SK-N-SH treated with all-trans-retinoic acid at 6 μM for 48 hours (cell line): ENCODE data around the gene SRPRB.

Source experiments
- ATAC-seq: fragments of 200-7000 bp; cut with Tn5 transposase; 3 replicates; pipeline ENCODE4 v1.9.1; 2020; ENCODE audit warnings: mild to moderate bottlenecking, moderate library complexity
- ARNTL ChIP-seq: fragments of 450-650 bp; formaldehyde crosslinking; IDR thresholded peaks from 2 replicates; pipeline ENCODE4 v1.5.0; 2020; ENCODE audit warnings: low read depth, mild to moderate bottlenecking, moderate library complexity, borderline replicate concordance
- BACH2 ChIP-seq: fragments of 250-450 bp; sonication (Bioruptor Pico); IDR thresholded peaks from 2 replicates; pipeline ENCODE4 v1.9.0; 2021; ENCODE audit warnings: mild to moderate bottlenecking, borderline replicate concordance
- CSDC2 ChIP-seq: fragments of 250-450 bp; sonication (Bioruptor Pico); IDR thresholded peaks from 2 replicates; pipeline ENCODE4 v1.5.0; 2020; ENCODE audit warnings: mild to moderate bottlenecking, moderate library complexity
- ESRRG ChIP-seq: fragments of 250-450 bp; sonication (Bioruptor Pico); IDR thresholded peaks from 2 replicates; pipeline ENCODE4 v1.6.1; 2021; ENCODE audit warnings: mild to moderate bottlenecking
- GLIS3 ChIP-seq: fragments of 250-450 bp; sonication (Bioruptor Pico); IDR thresholded peaks from 2 replicates; pipeline ENCODE4 v1.5.0; 2020; ENCODE audit warnings: mild to moderate bottlenecking, moderate library complexity
- OSR1 ChIP-seq: fragments of 250-450 bp; sonication (Bioruptor Pico); IDR thresholded peaks from 2 replicates; pipeline ENCODE4 v1.8.0; 2022; ENCODE audit warnings: moderate library complexity, mild to moderate bottlenecking, inconsistent platforms
- PPARA ChIP-seq: fragments of 250-450 bp; sonication (Bioruptor Pico); IDR thresholded peaks from 2 replicates; pipeline ENCODE4 v1.5.0; 2020; ENCODE audit warnings: mild to moderate bottlenecking, borderline replicate concordance
- RARB ChIP-seq: fragments of 250-450 bp; sonication (Bioruptor Pico); IDR thresholded peaks from 2 replicates; pipeline ENCODE4 v1.8.0; 2021; ENCODE audit warnings: mild to moderate bottlenecking, moderate library complexity
- TCF4 ChIP-seq: fragments of 250-450 bp; sonication (Bioruptor Pico); IDR thresholded peaks from 2 replicates; pipeline ENCODE4 v1.8.0; 2021; ENCODE audit warnings: mild to moderate bottlenecking, moderate library complexity, borderline replicate concordance
- TOX ChIP-seq: fragments of 250-450 bp; sonication (Bioruptor Pico); IDR thresholded peaks from 2 replicates; pipeline ENCODE4 v1.8.0; 2021; ENCODE audit warnings: mild to moderate bottlenecking, moderate library complexity, borderline replicate concordance
- ZC3H10 ChIP-seq: fragments of 250-450 bp; sonication (Bioruptor Pico); IDR thresholded peaks from 2 replicates; pipeline ENCODE4 v1.5.1; 2021; ENCODE audit warnings: mild to moderate bottlenecking, moderate library complexity
- ZFP3 ChIP-seq: fragments of 250-450 bp; sonication (Bioruptor Pico); IDR thresholded peaks from 2 replicates; pipeline ENCODE4 v1.5.0; 2020; ENCODE audit warnings: mild to moderate bottlenecking, moderate library complexity
- ZFP30 ChIP-seq: fragments of 450-650 bp; formaldehyde crosslinking; IDR thresholded peaks from 2 replicates; pipeline ENCODE4 v1.5.0; 2022; ENCODE audit warnings: mild to moderate bottlenecking, moderate library complexity
- ZNF565 ChIP-seq: fragments of 450-650 bp; formaldehyde crosslinking; conservative IDR thresholded peaks from 2 replicates; pipeline ENCODE4 v1.5.0; 2020; ENCODE audit warnings: low read depth, mild to moderate bottlenecking, moderate library complexity
- ZNF70 ChIP-seq: fragments of 450-650 bp; formaldehyde crosslinking; IDR thresholded peaks from 2 replicates; pipeline ENCODE4 v1.5.0; 2020; ENCODE audit warnings: mild to moderate bottlenecking, moderate library complexity
- ZNF8 ChIP-seq: fragments of 450-650 bp; formaldehyde crosslinking; IDR thresholded peaks from 2 replicates; pipeline ENCODE4 v1.5.0; 2020; ENCODE audit warnings: mild to moderate bottlenecking, moderate library complexity
- TF ChIP-seq, protein P1 (sequence below): fragments of 250-450 bp; sonication (Bioruptor Pico); IDR thresholded peaks from 2 replicates; pipeline ENCODE4 v1.5.1; 2021; ENCODE audit warnings: mild to moderate bottlenecking, moderate library complexity
- TF ChIP-seq, protein P2 (sequence below): fragments of 250-450 bp; sonication (Bioruptor Pico); IDR thresholded peaks from 2 replicates; pipeline ENCODE4 v1.8.0; 2020; ENCODE audit warnings: mild to moderate bottlenecking, moderate library complexity, borderline replicate concordance
- TF ChIP-seq, protein P3 (sequence below): fragments of 250-450 bp; sonication (Bioruptor Pico); IDR thresholded peaks from 2 replicates; pipeline ENCODE4 v1.5.0; 2020; ENCODE audit warnings: mild to moderate bottlenecking, moderate library complexity
- TF ChIP-seq, protein P4 (sequence below): fragments of 250-450 bp; sonication (Bioruptor Pico); IDR thresholded peaks from 2 replicates; pipeline ENCODE4 v1.8.0; 2021; ENCODE audit warnings: low read depth, mild to moderate bottlenecking, moderate library complexity, borderline replicate concordance
- TF ChIP-seq, protein P5 (sequence below): fragments of 250-450 bp; sonication (Bioruptor Pico); IDR thresholded peaks from 2 replicates; pipeline ENCODE4 v1.5.1; 2020; ENCODE audit warnings: low read depth, mild to moderate bottlenecking, moderate library complexity

The SRPRB gene

DNA sequence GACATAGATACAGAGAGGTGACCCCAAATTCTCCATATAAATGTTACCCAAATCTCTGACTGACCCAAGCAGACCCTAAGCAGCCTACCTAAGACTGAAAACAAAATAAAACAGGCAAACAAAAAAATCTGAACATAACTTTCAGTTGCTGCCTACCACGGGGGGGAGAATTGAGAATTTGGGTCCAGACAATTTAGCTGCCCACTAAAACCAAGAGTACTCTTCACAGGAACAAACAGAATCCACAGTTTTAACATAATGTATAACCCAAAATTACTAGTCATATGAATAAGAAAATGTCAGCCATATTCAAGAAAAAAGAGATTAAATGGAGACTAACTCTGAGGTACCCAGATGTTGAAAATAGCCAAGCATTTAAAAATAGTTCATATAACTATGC lies 44.4 kb downstream of the SRPRB start:
- no peak for ATAC-seq
- TF ChIP-seq, protein P1, sequence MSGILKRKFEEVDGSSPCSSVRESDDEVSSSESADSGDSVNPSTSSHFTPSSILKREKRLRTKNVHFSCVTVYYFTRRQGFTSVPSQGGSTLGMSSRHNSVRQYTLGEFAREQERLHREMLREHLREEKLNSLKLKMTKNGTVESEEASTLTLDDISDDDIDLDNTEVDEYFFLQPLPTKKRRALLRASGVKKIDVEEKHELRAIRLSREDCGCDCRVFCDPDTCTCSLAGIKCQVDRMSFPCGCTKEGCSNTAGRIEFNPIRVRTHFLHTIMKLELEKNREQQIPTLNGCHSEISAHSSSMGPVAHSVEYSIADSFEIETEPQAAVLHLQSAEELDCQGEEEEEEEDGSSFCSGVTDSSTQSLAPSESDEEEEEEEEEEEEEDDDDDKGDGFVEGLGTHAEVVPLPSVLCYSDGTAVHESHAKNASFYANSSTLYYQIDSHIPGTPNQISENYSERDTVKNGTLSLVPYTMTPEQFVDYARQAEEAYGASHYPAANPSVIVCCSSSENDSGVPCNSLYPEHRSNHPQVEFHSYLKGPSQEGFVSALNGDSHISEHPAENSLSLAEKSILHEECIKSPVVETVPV (CRISPR knock-in tag) = no peak
- no peak for TF ChIP-seq ZC3H10 (CRISPR knock-in tag)
- no peak for TF ChIP-seq ESRRG (CRISPR knock-in tag)

DNA sequence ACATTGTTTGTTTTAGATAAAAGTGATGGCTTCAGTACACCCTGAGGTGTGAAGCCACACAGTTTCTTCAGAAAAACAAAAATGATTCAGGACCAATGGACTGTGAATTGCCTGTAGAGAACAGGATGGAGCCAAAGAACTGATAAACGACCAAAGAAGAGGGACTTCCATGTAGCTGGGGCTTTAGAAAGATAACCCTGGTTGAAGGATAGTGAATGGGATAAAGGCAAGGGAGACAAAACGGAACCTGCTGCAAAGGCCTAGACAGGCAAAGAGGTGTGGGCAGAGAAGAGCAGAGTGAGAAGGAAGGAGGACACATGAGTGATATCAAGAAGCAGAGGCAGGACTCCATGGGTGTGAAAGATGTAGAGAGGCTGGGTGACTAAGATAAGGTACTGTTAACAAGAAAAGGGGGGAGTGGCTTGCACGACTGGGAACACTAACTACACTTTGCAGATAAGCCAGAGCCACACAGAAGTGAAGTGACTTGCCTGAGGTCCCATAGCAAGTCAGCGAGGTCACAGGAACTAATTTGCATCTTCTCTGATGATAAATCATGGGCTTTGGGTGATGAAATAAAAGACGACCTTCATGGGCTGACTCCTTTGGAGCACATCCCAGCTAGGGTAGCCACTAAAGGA lies 45.8 kb downstream of the SRPRB start:
- no peak for ATAC-seq
- no peak for TF ChIP-seq OSR1
- TF ChIP-seq ARNTL = no peak
- no peak for TF ChIP-seq PPARA (CRISPR knock-in tag)
- no peak for TF ChIP-seq ZNF565 (CRISPR knock-in tag)
- TF ChIP-seq RARB = no peak
- TF ChIP-seq TOX (CRISPR knock-in tag) = no peak
- no peak for TF ChIP-seq ESRRG (CRISPR knock-in tag)
- no peak for TF ChIP-seq TCF4 (CRISPR knock-in tag)
- no peak for TF ChIP-seq ZC3H10 (CRISPR knock-in tag)
- TF ChIP-seq ZFP3 (CRISPR knock-in tag) = no peak
- TF ChIP-seq, protein P2, sequence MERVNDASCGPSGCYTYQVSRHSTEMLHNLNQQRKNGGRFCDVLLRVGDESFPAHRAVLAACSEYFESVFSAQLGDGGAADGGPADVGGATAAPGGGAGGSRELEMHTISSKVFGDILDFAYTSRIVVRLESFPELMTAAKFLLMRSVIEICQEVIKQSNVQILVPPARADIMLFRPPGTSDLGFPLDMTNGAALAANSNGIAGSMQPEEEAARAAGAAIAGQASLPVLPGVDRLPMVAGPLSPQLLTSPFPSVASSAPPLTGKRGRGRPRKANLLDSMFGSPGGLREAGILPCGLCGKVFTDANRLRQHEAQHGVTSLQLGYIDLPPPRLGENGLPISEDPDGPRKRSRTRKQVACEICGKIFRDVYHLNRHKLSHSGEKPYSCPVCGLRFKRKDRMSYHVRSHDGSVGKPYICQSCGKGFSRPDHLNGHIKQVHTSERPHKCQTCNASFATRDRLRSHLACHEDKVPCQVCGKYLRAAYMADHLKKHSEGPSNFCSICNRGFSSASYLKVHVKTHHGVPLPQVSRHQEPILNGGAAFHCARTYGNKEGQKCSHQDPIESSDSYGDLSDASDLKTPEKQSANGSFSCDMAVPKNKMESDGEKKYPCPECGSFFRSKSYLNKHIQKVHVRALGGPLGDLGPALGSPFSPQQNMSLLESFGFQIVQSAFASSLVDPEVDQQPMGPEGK (CRISPR knock-in tag) = no peak

DNA sequence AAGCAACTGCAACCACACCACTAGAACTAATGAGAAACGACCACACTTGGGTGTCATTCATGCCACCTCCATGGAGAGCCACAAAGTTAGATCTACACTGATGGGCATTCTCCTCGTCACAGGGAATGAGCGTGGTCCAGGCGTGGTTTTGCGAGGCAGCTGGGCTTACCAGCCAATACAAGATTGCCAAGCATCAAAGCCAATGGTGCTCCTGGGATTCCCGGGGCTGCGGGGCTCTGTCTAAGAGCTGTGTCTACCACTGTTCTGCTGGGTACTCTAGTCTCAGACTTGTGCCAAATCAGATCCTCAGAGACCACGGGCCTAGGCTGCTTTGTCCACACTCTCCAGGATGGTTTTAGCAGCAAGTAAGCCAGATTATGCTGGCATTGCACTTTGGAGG lies 46.3 kb downstream of the SRPRB start:
- TF ChIP-seq TOX (CRISPR knock-in tag) (no peak), ESRRG (CRISPR knock-in tag) (no peak), BACH2 (CRISPR knock-in tag) (no peak), RARB (no peak), CSDC2 (no peak), OSR1 (no peak), ZNF8 (no peak), ZNF565 (CRISPR knock-in tag) (no peak), PPARA (CRISPR knock-in tag) (no peak), TCF4 (CRISPR knock-in tag) (no peak), GLIS3 (CRISPR knock-in tag) (no peak), ZFP30 (no peak), ZNF70 (CRISPR knock-in tag) (no peak)
- TF ChIP-seq, protein P3, sequence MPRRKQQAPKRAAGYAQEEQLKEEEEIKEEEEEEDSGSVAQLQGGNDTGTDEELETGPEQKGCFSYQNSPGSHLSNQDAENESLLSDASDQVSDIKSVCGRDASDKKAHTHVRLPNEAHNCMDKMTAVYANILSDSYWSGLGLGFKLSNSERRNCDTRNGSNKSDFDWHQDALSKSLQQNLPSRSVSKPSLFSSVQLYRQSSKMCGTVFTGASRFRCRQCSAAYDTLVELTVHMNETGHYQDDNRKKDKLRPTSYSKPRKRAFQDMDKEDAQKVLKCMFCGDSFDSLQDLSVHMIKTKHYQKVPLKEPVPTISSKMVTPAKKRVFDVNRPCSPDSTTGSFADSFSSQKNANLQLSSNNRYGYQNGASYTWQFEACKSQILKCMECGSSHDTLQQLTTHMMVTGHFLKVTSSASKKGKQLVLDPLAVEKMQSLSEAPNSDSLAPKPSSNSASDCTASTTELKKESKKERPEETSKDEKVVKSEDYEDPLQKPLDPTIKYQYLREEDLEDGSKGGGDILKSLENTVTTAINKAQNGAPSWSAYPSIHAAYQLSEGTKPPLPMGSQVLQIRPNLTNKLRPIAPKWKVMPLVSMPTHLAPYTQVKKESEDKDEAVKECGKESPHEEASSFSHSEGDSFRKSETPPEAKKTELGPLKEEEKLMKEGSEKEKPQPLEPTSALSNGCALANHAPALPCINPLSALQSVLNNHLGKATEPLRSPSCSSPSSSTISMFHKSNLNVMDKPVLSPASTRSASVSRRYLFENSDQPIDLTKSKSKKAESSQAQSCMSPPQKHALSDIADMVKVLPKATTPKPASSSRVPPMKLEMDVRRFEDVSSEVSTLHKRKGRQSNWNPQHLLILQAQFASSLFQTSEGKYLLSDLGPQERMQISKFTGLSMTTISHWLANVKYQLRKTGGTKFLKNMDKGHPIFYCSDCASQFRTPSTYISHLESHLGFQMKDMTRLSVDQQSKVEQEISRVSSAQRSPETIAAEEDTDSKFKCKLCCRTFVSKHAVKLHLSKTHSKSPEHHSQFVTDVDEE (CRISPR knock-in tag) = no peak
- TF ChIP-seq, protein P1 (CRISPR knock-in tag) = no peak
- TF ChIP-seq, protein P4, sequence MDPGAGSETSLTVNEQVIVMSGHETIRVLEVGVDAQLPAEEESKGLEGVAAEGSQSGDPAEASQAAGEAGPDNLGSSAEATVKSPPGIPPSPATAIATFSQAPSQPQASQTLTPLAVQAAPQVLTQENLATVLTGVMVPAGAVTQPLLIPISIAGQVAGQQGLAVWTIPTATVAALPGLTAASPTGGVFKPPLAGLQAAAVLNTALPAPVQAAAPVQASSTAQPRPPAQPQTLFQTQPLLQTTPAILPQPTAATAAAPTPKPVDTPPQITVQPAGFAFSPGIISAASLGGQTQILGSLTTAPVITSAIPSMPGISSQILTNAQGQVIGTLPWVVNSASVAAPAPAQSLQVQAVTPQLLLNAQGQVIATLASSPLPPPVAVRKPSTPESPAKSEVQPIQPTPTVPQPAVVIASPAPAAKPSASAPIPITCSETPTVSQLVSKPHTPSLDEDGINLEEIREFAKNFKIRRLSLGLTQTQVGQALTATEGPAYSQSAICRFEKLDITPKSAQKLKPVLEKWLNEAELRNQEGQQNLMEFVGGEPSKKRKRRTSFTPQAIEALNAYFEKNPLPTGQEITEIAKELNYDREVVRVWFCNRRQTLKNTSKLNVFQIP (CRISPR knock-in tag) = no peak
- TF ChIP-seq, protein P2 (CRISPR knock-in tag) = no peak
- TF ChIP-seq, protein P5, sequence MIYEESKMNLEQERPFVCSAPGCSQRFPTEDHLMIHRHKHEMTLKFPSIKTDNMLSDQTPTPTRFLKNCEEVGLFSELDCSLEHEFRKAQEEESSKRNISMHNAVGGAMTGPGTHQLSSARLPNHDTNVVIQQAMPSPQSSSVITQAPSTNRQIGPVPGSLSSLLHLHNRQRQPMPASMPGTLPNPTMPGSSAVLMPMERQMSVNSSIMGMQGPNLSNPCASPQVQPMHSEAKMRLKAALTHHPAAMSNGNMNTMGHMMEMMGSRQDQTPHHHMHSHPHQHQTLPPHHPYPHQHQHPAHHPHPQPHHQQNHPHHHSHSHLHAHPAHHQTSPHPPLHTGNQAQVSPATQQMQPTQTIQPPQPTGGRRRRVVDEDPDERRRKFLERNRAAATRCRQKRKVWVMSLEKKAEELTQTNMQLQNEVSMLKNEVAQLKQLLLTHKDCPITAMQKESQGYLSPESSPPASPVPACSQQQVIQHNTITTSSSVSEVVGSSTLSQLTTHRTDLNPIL (CRISPR knock-in tag) = no peak
- TF ChIP-seq, all 23 proteins: peak for 0
- ATAC-seq = no peak
